Measurements from ENCODE around the gene BRSK2.

Gene BRSK2

GRCh38 chr11:1452744-1453143 is 63.0 kb downstream of the BRSK2 start:
- DNase-seq (ENCODE audit: low read depth in 2 of 2): no peak

- no peak for DNase-seq (ENCODE audit: low read depth in 2 of 2)
Observed at GRCh38 chr11:1453611-1454034, 63.9 kb downstream of the BRSK2 start.

- no peak for DNase-seq (ENCODE audit: low read depth in 2 of 2)
Observed at GRCh38 chr11:1454576-1454975, 64.8 kb downstream of the BRSK2 start.

- no peak for DNase-seq (ENCODE audit: low read depth in 2 of 2)
Observed at GRCh38 chr11:1455032-1455762, 65.5 kb downstream of the BRSK2 start.

- no peak for DNase-seq (ENCODE audit: low read depth in 2 of 2)
Observed at GRCh38 chr11:1455763-1456060, 66.0 kb downstream of the BRSK2 start.

GRCh38 chr11:1456176-1456575 is 66.4 kb downstream of the BRSK2 start:
- no peak for DNase-seq (ENCODE audit: low read depth in 2 of 2)

GRCh38 chr11:1456596-1457325 is 67.0 kb downstream of the BRSK2 start:
- DNase-seq (ENCODE audit: low read depth in 2 of 2): no peak

GRCh38 chr11:1457326-1457680 is 67.6 kb downstream of the BRSK2 start:
- no peak for DNase-seq (ENCODE audit: low read depth in 2 of 2)

GRCh38 chr11:1457856-1458255 is 68.1 kb downstream of the BRSK2 start:
- DNase-seq (ENCODE audit: low read depth in 2 of 2): no peak

- no peak for DNase-seq (ENCODE audit: low read depth in 2 of 2)
Observed at GRCh38 chr11:1458340-1459218, 68.8 kb downstream of the BRSK2 start.

GRCh38 chr11:1459219-1459575 is 69.5 kb downstream of the BRSK2 start:
- no peak for DNase-seq (ENCODE audit: low read depth in 2 of 2)

GRCh38 chr11:1459764-1460395 is 70.1 kb downstream of the BRSK2 start:
- DNase-seq (ENCODE audit: low read depth in 2 of 2): no peak

- no peak for DNase-seq (ENCODE audit: low read depth in 2 of 2)
Observed at GRCh38 chr11:1460396-1460985, 70.8 kb downstream of the BRSK2 start.

- DNase-seq (ENCODE audit: low read depth in 2 of 2): no peak
Observed at GRCh38 chr11:1460986-1461825, 71.5 kb downstream of the BRSK2 start.

GRCh38 chr11:1461826-1462697 is 72.3 kb downstream of the BRSK2 start:
- no peak for DNase-seq (ENCODE audit: low read depth in 2 of 2)

GRCh38 chr11:1462698-1462975 is 72.9 kb downstream of the BRSK2 start:
- DNase-seq (ENCODE audit: low read depth in 2 of 2): no peak

GRCh38 chr11:1463056-1463455 is 73.3 kb downstream of the BRSK2 start:
- DNase-seq (ENCODE audit: low read depth in 2 of 2): no peak

GRCh38 chr11:1466784-1467183 is 77.0 kb downstream of the BRSK2 start:
- DNase-seq (ENCODE audit: low read depth in 2 of 2): no peak

GRCh38 chr11:1467270-1467669 is 77.5 kb downstream of the BRSK2 start:
- no peak for DNase-seq (ENCODE audit: low read depth in 2 of 2)

GRCh38 chr11:1468002-1468401 is 78.3 kb downstream of the BRSK2 start:
- DNase-seq (ENCODE audit: low read depth in 2 of 2): no peak

Measured in stimulated activated CD4-positive, alpha-beta T cell treated with anti-CD3 and anti-CD28 coated beads, Interleukin-1b, Interleukin-23, amount 100 ng/mL, for 4 hours (primary cell).